Measurements from ENCODE around the gene MEI4. TPM values are rescaled to one million over a fixed set of nuclear protein-coding genes. Genes with fewer than 3 reads are reported as not detected.
"Not testable (repeated sequence)": the region's sequence is repeated elsewhere in the genome, so short reads cannot be mapped to it uniquely, and the experiment has no call there.

The MEI4 gene
- total RNA-seq, 1 donor from 2014 or later: not detected

DNA sequence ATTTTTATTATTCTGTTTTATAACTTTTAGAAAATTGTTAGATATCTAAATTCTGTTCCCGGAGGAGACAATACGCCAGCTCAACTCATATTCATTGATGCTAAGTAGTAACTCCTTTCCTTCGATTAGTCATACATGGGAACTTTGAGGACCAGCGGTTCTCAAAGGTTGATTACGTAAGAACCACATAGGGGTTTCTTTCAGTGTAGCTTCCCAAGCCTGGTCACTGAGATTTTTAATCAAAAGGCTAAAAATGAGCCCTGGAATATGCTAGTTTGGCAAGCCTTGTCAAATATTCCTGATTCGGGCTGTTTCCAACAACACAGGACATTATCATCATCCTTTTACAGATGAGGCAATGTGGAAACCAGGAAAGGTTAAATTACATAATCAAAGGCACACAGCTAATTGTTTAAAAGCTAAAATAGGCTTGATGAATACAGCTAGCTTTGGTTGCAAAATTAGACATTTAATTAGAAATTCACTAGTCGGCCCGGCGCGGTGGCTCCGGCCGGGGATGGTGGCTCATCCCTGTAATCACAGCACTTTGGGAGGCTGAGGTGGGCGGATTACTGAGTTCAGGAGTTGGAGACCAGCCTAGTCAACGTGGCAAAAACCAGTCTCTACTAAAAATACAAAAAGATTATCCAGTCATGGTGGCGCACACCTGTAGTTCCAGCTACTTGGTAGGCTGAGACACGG lies 14.6 kb upstream of the MEI4 start:
- Histone ChIP-seq H3K4me3 (ENCODE audit: low read depth, low read length) (no peak overlapping the region), H3K36me3 (ENCODE audit: control insufficient read depth, insufficient read depth, low read length) (no peaks in the 10 kb centered on the region), H3K27me3 (ENCODE audit: control insufficient read depth, insufficient read depth, low read length) (no peaks in the 10 kb centered on the region)
- DNase-seq (ENCODE audit: low read depth): no peak
- no peak for FAIRE-seq
- TF ChIP-seq, protein P1, sequence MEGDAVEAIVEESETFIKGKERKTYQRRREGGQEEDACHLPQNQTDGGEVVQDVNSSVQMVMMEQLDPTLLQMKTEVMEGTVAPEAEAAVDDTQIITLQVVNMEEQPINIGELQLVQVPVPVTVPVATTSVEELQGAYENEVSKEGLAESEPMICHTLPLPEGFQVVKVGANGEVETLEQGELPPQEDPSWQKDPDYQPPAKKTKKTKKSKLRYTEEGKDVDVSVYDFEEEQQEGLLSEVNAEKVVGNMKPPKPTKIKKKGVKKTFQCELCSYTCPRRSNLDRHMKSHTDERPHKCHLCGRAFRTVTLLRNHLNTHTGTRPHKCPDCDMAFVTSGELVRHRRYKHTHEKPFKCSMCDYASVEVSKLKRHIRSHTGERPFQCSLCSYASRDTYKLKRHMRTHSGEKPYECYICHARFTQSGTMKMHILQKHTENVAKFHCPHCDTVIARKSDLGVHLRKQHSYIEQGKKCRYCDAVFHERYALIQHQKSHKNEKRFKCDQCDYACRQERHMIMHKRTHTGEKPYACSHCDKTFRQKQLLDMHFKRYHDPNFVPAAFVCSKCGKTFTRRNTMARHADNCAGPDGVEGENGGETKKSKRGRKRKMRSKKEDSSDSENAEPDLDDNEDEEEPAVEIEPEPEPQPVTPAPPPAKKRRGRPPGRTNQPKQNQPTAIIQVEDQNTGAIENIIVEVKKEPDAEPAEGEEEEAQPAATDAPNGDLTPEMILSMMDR (IDR thresholded peaks at IDR 0.05; ENCODE audit: insufficient read depth, low read length, severe bottlenecking): no peak

DNA sequence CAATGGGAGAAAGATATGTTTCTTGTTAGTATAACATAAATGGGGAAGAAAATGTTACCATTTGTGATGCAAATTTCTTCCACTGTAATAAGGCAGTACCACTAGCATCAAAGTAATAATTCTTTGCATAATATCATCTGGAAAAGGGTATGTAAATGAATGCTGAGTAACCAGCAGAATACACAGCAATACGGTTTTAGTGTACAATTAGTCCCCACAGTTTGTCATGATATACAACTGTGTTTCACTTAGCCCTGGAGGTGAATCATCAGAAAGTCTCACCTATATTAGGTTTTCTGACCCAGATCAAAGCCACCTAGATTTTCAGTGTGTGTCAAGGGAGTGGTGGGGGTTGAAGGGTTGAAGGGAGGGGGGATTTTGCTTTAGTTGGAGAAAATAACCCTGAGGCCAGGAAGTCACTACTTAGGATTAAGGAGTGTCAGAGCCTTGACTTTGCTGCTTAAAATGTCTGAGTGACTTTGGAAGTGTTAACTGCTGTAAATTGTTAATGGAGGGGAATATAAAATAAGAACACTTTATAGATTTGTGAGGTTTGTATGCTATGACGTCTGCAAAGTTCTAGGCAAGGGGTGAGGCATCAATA lies 8.6 kb upstream of the MEI4 start:
- H3K36me3 ChIP-seq (ENCODE audit: control insufficient read depth, insufficient read depth, low read length): no peaks in the 10 kb centered on the region
- DNase-seq (ENCODE audit: low read depth) (no peak), FAIRE-seq (no peak)
- TF ChIP-seq, protein P1 (IDR thresholded peaks at IDR 0.05; ENCODE audit: insufficient read depth, low read length, severe bottlenecking): no peak
- no peak overlapping the region for H3K4me3 ChIP-seq (ENCODE audit: low read depth, low read length)
- no peaks in the 10 kb centered on the region for H3K27me3 ChIP-seq (ENCODE audit: control insufficient read depth, insufficient read depth, low read length)

DNA sequence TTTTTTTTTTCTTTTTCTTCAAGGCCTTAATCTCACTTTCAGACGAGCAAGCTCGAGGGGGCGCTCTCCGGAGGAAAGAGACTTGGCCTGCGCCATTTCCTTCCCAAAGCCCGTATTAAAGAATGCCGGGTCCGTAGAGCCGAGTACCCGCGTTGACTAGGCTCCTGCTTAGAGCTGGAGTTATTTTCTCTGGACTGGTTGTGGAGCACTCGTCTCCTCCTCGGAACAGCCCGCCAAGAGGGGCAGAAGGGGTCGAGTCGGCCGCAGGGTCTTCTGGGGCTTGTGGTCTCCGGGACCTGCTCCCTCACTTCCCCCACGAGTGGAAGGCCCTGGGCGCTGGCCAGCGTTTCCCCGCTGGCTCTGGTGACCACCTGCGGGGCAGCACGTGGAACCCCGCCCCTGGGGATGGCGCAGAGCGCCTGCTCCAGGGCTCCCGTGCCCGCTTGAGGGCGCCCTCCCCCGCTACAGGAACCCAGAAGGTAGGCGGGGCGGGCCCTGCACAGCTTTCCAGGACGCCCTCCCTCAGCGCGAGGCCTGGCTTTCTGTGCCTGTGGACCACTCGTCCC lies 2.7 kb upstream of the MEI4 start:
- no peak overlapping the region for H3K4me3 ChIP-seq (ENCODE audit: low read depth, low read length)
- H3K36me3 ChIP-seq (ENCODE audit: control insufficient read depth, insufficient read depth, low read length): no peaks in the 10 kb centered on the region
- DNase-seq (ENCODE audit: low read depth): no peak
- H3K27me3 ChIP-seq (ENCODE audit: control insufficient read depth, insufficient read depth, low read length): no peaks in the 10 kb centered on the region
- TF ChIP-seq, protein P1 (IDR thresholded peaks at IDR 0.05; ENCODE audit: insufficient read depth, low read length, severe bottlenecking): no peak
- FAIRE-seq: no peak

DNA sequence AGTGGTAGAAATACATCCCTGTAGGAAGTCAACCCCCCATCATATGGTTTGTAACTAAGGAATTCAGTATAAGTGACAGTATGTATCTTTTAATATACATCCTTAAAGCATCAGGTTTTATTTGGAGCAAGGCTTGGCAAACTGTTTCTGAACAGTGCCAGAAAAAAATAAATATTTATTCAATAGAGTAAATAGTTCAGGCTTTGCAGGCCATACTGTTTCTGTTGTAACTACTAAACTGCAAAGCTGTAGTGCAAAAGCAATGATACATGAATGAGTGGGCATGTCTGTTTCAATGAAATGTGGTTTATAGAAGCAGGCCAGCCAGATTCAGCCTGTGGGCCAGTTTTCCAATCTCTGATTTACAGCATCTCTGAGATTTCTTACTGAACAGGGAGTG lies 977 bp downstream of the MEI4 start:
- DNase-seq (ENCODE audit: low read depth): no peak
- Histone ChIP-seq H3K27me3 (ENCODE audit: control insufficient read depth, insufficient read depth, low read length) (no peaks in the 10 kb centered on the region), H3K36me3 (ENCODE audit: control insufficient read depth, insufficient read depth, low read length) (no peaks in the 10 kb centered on the region), H3K4me3 (ENCODE audit: low read depth, low read length) (no peak overlapping the region)
- FAIRE-seq: no peak
- TF ChIP-seq, protein P1 (IDR thresholded peaks at IDR 0.05; ENCODE audit: insufficient read depth, low read length, severe bottlenecking): no peak

DNA sequence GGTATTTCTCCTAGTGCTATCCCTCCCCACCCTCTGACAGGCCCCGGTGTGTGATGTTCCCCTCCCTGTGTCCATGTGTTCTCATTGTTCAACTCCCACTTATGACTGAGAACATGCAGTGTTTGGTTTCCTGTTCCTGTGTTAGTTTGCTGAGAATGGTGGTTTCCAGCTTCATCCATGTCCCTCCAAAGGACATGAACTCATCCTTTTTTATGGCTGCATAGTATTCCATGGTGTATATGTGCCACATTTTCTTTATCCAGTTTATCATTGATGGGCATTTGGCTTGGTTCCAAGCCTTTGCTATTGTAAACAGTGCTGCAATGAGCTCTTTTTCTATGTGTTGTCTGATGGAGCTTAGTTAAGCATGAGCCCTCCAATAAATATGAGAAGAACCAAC lies 2.2 kb downstream of the MEI4 start:
- not testable (repeated sequence) for H3K4me3 ChIP-seq (ENCODE audit: low read depth, low read length); DNase-seq (ENCODE audit: low read depth); H3K27me3 ChIP-seq (ENCODE audit: control insufficient read depth, insufficient read depth, low read length); H3K36me3 ChIP-seq (ENCODE audit: control insufficient read depth, insufficient read depth, low read length); FAIRE-seq

DNA sequence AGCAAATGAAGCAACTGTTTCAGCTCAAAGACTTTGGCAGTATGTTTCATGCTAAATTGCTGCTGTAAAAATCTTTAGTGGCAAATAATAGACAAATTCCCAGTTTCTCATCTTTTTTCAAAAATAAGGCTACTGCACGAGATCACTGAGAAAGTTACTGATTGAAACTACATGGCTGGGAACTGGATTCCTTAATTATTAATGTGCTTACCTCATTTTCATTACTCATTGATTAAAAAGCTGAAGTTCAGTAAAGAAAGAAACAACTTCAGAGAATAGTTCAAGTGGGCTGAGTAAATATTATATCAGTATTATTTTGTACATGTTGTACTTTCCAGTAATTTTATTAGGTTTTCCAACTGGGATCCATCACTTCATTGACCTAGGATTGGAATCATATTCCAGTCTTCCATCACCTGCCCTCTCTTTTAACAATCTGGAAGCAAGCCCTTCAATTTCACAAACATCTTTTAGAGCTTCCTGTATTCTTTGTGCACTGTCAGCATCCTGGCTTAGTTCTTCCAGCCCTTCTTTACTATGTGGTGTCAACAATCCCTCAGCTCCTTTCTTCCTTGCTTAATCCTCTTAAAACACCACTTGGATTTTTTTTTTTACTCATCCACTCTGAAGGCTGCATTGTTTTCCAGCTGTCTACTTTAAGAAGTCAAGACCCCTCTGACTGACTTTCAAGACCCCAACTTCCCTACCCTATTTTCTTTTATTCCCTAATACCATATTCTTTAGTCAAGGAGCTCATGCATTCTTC lies 4.3 kb downstream of the MEI4 start:
- Histone ChIP-seq H3K27me3 (ENCODE audit: control insufficient read depth, insufficient read depth, low read length) (no peaks in the 10 kb centered on the region), H3K36me3 (ENCODE audit: control insufficient read depth, insufficient read depth, low read length) (no peaks in the 10 kb centered on the region), H3K4me3 (ENCODE audit: low read depth, low read length) (no peak overlapping the region)
- DNase-seq (ENCODE audit: low read depth): no peak
- TF ChIP-seq, protein P1 (IDR thresholded peaks at IDR 0.05; ENCODE audit: insufficient read depth, low read length, severe bottlenecking): no peak
- no peak for FAIRE-seq

Measured in bronchial epithelial cell (primary cell).